HepG2 (cell line): ENCODE data around the gene PIP5K1A. TPM values are rescaled to one million over a fixed set of nuclear protein-coding genes. Genes with fewer than 3 reads are reported as not detected.

Experiments used
- AKNA ChIP-seq: sonication (generic); formaldehyde crosslinking; IDR thresholded peaks from 2 replicates; pipeline ENCODE4 v1.4.0; 2020; ENCODE audit warnings: missing genetic modification reagents, borderline replicate concordance
- EHMT2 ChIP-seq: fragments of 200-600 bp; sonication (generic); IDR thresholded peaks from 2 replicates; pipeline ENCODE4 v1.7.0; 2017; ENCODE audit warnings: antibody characterized with exemption, low read depth, low read length, borderline replicate concordance
- EZH2 ChIP-seq: conservative IDR thresholded peaks from 2 replicates; pipeline ENCODE4 v1.6.1; 2012; ENCODE audit warnings: mild to moderate bottlenecking, low read depth, low read length, moderate library complexity
- IKZF4 ChIP-seq: sonication (generic); formaldehyde crosslinking; IDR thresholded peaks from 2 replicates; pipeline ENCODE4 v1.5.1; 2020; ENCODE audit warnings: borderline replicate concordance, mild to moderate bottlenecking, low read depth, missing genetic modification reagents; ENCODE audit errors: not compliant biosample characterization
- JUNB ChIP-seq: sonication (generic); formaldehyde crosslinking; IDR thresholded peaks from 2 replicates; pipeline ENCODE4 v1.8.0; 2022; ENCODE audit warnings: missing genetic modification reagents, mild to moderate bottlenecking, borderline replicate concordance
- MED8 ChIP-seq: sonication (generic); formaldehyde crosslinking; IDR thresholded peaks from 2 replicates; pipeline ENCODE4 v1.8.1; 2023; ENCODE audit warnings: mild to moderate bottlenecking, missing genetic modification reagents; ENCODE audit not compliant: insufficient replicate concordance
- MIER2 ChIP-seq: IDR thresholded peaks from 2 replicates; pipeline ENCODE4 v1.6.1; 2016; ENCODE audit warnings: missing biosample characterization, missing genetic modification reagents
- MTA3 ChIP-seq: sonication (generic); formaldehyde crosslinking; IDR thresholded peaks from 2 replicates; pipeline ENCODE4 v1.4.0; 2020; ENCODE audit warnings: missing genetic modification reagents
- MXD4 ChIP-seq: IDR thresholded peaks from 2 replicates; pipeline ENCODE4 v1.6.1; 2016; ENCODE audit warnings: mild to moderate bottlenecking, missing biosample characterization, missing genetic modification reagents
- MZF1 ChIP-seq: sonication (generic); formaldehyde crosslinking; IDR thresholded peaks from 2 replicates; pipeline ENCODE4 v1.8.1; 2023; ENCODE audit warnings: mild to moderate bottlenecking, missing genetic modification reagents, borderline replicate concordance
- PTBP1 ChIP-seq: fragments of 200-400 bp; formaldehyde crosslinking; IDR thresholded peaks from 2 replicates; pipeline ENCODE4 v1.6.1; 2018; ENCODE audit warnings: low read length, low read depth; ENCODE audit not compliant: poor library complexity, severe bottlenecking
- RAD21 ChIP-seq: fragments of 450-650 bp; formaldehyde crosslinking; IDR thresholded peaks from 2 replicates; pipeline ENCODE4 v1.5.0; 2020; ENCODE audit warnings: mild to moderate bottlenecking
- RBM22 ChIP-seq: fragments of 200-400 bp; formaldehyde crosslinking; optimal IDR thresholded peaks from 2 replicates; pipeline ENCODE3; 2017; ENCODE audit warnings: mild to moderate bottlenecking, low read length, moderate library complexity
- SRY ChIP-seq: sonication (generic); formaldehyde crosslinking; IDR thresholded peaks from 2 replicates; pipeline ENCODE4 v1.8.0; 2022; ENCODE audit warnings: mild to moderate bottlenecking, missing genetic modification reagents
- ZIK1 ChIP-seq: sonication (generic); formaldehyde crosslinking; IDR thresholded peaks from 2 replicates; pipeline ENCODE4 v1.5.0; 2020; ENCODE audit warnings: mild to moderate bottlenecking, low read depth, missing genetic modification reagents, borderline replicate concordance
- ZKSCAN8 ChIP-seq: IDR thresholded peaks from 2 replicates; pipeline ENCODE4 v1.6.1; 2016; ENCODE audit warnings: borderline replicate concordance, missing genetic modification reagents, missing compliant biosample characterization
- ZNF207 ChIP-seq: fragments of 450-650 bp; IDR thresholded peaks from 2 replicates; pipeline ENCODE4 v1.6.1; 2016; ENCODE audit warnings: antibody characterized with exemption, borderline replicate concordance
- ZNF383 ChIP-seq: sonication (generic); formaldehyde crosslinking; IDR thresholded peaks from 2 replicates; pipeline ENCODE4 v1.4.0; 2020; ENCODE audit warnings: missing genetic modification reagents, mild to moderate bottlenecking, borderline replicate concordance
- ZNF501 ChIP-seq: sonication (generic); formaldehyde crosslinking; IDR thresholded peaks from 2 replicates; pipeline ENCODE4 v1.5.1; 2020; ENCODE audit warnings: mild to moderate bottlenecking, moderate library complexity, missing genetic modification reagents
- ZNF543 ChIP-seq: sonication (generic); formaldehyde crosslinking; IDR thresholded peaks from 2 replicates; pipeline ENCODE4 v1.4.0; 2020; ENCODE audit warnings: mild to moderate bottlenecking, missing genetic modification reagents
- ZNF773 ChIP-seq: sonication (generic); formaldehyde crosslinking; IDR thresholded peaks from 2 replicates; pipeline ENCODE4 v1.4.0; 2020; ENCODE audit warnings: missing genetic modification reagents, borderline replicate concordance
- ZNF841 ChIP-seq: sonication (generic); formaldehyde crosslinking; IDR thresholded peaks from 2 replicates; pipeline ENCODE4 v1.8.1; 2023; ENCODE audit warnings: missing genetic modification reagents, borderline replicate concordance
- polyA plus RNA-seq, 8 experiments: library from polyadenylated mRNA; depleted of rRNA in 3 of 8; stranded (reverse) in 7 of 8; unstranded in 1 of 8; fragments of >200 nt; fragmentation: Illumina TruSeq in 4 of 8; extraction: Trizol in 4 of 8; gene quantifications; 2 replicates each; pipeline versions ENCODE4 v1.2.1 to v1.2.3, GENCODE V29; 2011 to 2016; ENCODE audit warnings: low read depth in 4 of 8, missing spikeins in 1 of 8, mixed read lengths in 1 of 8; ENCODE audit not compliant: insufficient read depth in 1 of 8
- total RNA-seq, 5 experiments: library from RNA; depleted of rRNA; stranded (reverse); fragments of >200 nt; fragmentation: Illumina TruSeq; extraction: Trizol; gene quantifications; 2 replicates each; pipeline ENCODE4 v1.2.3, GENCODE V29; 2016; ENCODE audit warnings: low read depth in 1 of 5
- TF ChIP-seq, protein P1 (sequence below): sonication (generic); formaldehyde crosslinking; IDR thresholded peaks from 2 replicates; pipeline ENCODE4 v1.5.0; 2020; ENCODE audit warnings: mild to moderate bottlenecking, missing genetic modification reagents

Gene PIP5K1A
- total and polyA plus RNA-seq, 2 of the 13 experiments (the other 11 are each of a cell fraction or from before 2014, with no cell fraction given): 45.3 to 65.1 TPM

DNA sequence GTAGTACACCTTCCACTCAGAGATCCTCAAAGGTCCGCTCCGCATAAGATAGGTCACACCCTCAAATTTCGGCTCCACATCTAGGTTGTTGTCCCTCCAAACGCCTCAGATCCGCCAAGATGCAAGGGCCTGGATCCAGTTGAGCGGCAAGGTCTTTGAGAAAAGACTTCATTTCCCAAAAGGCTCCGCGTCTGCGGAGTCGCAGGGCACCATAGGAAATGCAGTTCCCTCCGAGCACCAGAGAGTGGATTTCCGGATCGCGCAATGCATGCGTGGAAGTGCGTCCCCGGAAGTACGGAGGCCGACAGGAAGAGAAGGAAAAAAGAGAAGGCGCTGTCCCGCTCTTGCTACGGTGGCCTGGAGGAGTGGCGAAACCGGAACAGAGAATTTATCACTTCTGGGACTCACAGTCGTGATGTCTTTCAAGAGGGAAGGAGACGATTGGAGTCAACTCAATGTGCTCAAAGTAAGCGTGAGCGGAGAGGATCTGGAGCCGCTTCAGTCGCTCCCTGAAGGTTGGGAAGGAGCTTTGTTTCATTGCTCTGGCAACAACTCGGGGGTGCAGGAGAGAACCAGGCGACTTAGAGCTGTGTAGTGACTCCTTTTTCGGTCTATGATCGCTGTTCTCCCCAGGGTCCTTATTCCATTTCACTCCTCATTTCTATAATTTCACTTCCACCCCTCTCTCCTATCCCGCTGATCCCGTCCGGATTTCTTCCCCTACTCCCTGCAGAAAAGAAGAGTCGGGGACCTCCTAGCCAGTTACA is 32.4 kb upstream of the PIP5K1A start, which contains the start of the genes LYSMD1 and SCNM1 (continued):
- no peak for TF ChIP-seq RBM22
- TF ChIP-seq EZH2: no peak
- no peak for TF ChIP-seq ZNF207
- peak; percentile 94 for TF ChIP-seq ZNF501 (CRISPR knock-in tag)
- TF ChIP-seq RAD21 (CRISPR knock-in tag): no peak
- TF ChIP-seq PTBP1: no peak
- TF ChIP-seq, protein P1, sequence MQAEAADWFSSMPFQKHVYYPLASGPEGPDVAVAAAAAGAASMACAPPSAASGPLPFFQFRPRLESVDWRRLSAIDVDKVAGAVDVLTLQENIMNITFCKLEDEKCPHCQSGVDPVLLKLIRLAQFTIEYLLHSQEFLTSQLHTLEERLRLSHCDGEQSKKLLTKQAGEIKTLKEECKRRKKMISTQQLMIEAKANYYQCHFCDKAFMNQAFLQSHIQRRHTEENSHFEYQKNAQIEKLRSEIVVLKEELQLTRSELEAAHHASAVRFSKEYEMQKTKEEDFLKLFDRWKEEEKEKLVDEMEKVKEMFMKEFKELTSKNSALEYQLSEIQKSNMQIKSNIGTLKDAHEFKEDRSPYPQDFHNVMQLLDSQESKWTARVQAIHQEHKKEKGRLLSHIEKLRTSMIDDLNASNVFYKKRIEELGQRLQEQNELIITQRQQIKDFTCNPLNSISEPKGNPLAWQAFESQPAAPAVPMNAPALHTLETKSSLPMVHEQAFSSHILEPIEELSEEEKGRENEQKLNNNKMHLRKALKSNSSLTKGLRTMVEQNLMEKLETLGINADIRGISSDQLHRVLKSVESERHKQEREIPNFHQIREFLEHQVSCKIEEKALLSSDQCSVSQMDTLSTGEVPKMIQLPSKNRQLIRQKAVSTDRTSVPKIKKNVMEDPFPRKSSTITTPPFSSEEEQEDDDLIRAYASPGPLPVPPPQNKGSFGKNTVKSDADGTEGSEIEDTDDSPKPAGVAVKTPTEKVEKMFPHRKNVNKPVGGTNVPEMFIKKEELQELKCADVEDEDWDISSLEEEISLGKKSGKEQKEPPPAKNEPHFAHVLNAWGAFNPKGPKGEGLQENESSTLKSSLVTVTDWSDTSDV: no peak
- TF ChIP-seq SRY (CRISPR knock-in tag): peak; percentile 87; the same call in 1 of the 2 replicates
- peak; percentile 67 for TF ChIP-seq ZKSCAN8 (CRISPR knock-in tag)
- no peak for TF ChIP-seq MTA3 (CRISPR knock-in tag)
- no peak for TF ChIP-seq MZF1
- no peak for TF ChIP-seq ZNF773
- no peak for TF ChIP-seq AKNA (CRISPR knock-in tag)
- no peak for TF ChIP-seq ZNF383 (CRISPR knock-in tag)
- TF ChIP-seq ZNF841 (CRISPR knock-in tag): no peak
- peak; percentile 49; the same call in 1 of the 2 replicates for TF ChIP-seq ZNF543
- no peak for TF ChIP-seq MED8 (CRISPR knock-in tag)
- TF ChIP-seq EHMT2: no peak
- peak; percentile 50; the same call in 1 of the 2 replicates for TF ChIP-seq MXD4 (CRISPR knock-in tag)
- TF ChIP-seq IKZF4 (CRISPR knock-in tag): no peak
- peak; percentile 78 for TF ChIP-seq MIER2 (CRISPR knock-in tag)
- no peak for TF ChIP-seq JUNB (CRISPR knock-in tag)
- TF ChIP-seq ZIK1 (CRISPR knock-in tag): no peak; the same call in 1 of the 2 replicates
